Peyer's patch (tissue), 4 donors: ENCODE results near the gene ATP2B3.

Experiments used
- POLR2A ChIP-seq, 2 donors: fragments of 450-650 bp; IDR thresholded peaks; one replicate each; pipeline ENCODE4 v1.5.1; 2017; ENCODE audit warnings: antibody characterized with exemption in 2 of 2, mild to moderate bottlenecking in 2 of 2, moderate library complexity in 2 of 2
- TF ChIP-seq, protein P1 (sequence below), 6 experiments: fragments of 450-650 bp in 4 of 6; fragments of 200-600 bp in 2 of 6; sonication (generic) in 1 of 6; IDR thresholded peaks; one replicate each; pipeline ENCODE4 v1.5.1; 2017 to 2019; ENCODE audit warnings: antibody characterized with exemption in 6 of 6, mild to moderate bottlenecking in 3 of 6, moderate library complexity in 1 of 6

GRCh38 chrX:153551135-153551534, 33.7 kb downstream of the ATP2B3 start:
- TF ChIP-seq, protein P1, sequence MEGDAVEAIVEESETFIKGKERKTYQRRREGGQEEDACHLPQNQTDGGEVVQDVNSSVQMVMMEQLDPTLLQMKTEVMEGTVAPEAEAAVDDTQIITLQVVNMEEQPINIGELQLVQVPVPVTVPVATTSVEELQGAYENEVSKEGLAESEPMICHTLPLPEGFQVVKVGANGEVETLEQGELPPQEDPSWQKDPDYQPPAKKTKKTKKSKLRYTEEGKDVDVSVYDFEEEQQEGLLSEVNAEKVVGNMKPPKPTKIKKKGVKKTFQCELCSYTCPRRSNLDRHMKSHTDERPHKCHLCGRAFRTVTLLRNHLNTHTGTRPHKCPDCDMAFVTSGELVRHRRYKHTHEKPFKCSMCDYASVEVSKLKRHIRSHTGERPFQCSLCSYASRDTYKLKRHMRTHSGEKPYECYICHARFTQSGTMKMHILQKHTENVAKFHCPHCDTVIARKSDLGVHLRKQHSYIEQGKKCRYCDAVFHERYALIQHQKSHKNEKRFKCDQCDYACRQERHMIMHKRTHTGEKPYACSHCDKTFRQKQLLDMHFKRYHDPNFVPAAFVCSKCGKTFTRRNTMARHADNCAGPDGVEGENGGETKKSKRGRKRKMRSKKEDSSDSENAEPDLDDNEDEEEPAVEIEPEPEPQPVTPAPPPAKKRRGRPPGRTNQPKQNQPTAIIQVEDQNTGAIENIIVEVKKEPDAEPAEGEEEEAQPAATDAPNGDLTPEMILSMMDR (IDR thresholded peaks at IDR 0.05) = no peak
- TF ChIP-seq POLR2A (IDR thresholded peaks at IDR 0.05) = no peak
